ENCODE results near the gene PCDH15.

DNA sequence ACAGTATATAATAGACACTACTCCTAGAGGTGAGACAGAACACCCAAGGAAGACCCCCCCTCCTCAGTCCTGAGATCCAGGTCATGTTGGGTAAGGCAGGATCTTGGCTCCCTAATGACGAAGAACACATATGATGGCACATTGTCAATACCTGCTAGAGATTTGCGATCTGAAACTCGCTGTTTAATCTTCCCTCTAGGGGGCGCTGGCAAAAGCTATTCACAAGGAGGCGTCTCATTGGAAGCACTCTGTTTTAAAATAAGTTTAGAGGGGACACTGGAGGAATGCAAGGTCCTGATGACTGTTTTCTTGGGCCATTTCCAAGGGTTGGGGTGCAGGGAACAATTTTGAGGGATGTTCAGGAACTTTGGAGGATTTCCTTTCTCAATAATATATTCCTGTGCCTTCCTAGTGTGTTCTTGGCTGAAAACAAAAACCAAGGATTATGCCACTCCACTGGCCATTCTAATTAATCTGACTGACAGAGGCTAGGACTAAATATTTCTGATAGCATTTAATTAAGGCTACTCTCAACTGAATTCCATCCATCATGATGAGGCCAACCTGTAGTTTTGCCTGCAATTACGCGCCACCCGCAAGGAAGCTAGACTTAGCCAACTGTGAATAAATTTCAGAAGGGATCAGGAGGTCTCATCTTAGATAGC is 1014.7 kb downstream of the PCDH15 start:
- TF ChIP-seq, protein P1, sequence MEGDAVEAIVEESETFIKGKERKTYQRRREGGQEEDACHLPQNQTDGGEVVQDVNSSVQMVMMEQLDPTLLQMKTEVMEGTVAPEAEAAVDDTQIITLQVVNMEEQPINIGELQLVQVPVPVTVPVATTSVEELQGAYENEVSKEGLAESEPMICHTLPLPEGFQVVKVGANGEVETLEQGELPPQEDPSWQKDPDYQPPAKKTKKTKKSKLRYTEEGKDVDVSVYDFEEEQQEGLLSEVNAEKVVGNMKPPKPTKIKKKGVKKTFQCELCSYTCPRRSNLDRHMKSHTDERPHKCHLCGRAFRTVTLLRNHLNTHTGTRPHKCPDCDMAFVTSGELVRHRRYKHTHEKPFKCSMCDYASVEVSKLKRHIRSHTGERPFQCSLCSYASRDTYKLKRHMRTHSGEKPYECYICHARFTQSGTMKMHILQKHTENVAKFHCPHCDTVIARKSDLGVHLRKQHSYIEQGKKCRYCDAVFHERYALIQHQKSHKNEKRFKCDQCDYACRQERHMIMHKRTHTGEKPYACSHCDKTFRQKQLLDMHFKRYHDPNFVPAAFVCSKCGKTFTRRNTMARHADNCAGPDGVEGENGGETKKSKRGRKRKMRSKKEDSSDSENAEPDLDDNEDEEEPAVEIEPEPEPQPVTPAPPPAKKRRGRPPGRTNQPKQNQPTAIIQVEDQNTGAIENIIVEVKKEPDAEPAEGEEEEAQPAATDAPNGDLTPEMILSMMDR (conservative IDR thresholded peaks at IDR 0.05; ENCODE audit: low read depth, low read length) = no peak
- no peak for TF ChIP-seq BHLHE40 (IDR thresholded peaks at IDR 0.05; ENCODE audit: low read depth, low read length)
- TF ChIP-seq RCOR1 (IDR thresholded peaks at IDR 0.05; ENCODE audit: insufficient replicate concordance, low read length) = no peak
- TF ChIP-seq RAD21 (IDR thresholded peaks at IDR 0.05; ENCODE audit: low read length) = no peak
- TF ChIP-seq MXI1 (IDR thresholded peaks at IDR 0.05; ENCODE audit: borderline replicate concordance, low read depth, low read length) = no peak
- TF ChIP-seq MAZ (IDR thresholded peaks at IDR 0.05; ENCODE audit: borderline replicate concordance, low read depth, low read length) = no peak
- no peak for TF ChIP-seq FOS (IDR thresholded peaks at IDR 0.05; ENCODE audit: low read depth, low read length)
- TF ChIP-seq CHD1 (IDR thresholded peaks at IDR 0.05; ENCODE audit: low read depth, low read length) = no peak
- TF ChIP-seq POLR2A (IDR thresholded peaks at IDR 0.05; ENCODE audit: low read depth, low read length) = no peak
- TF ChIP-seq RFX5 (IDR thresholded peaks at IDR 0.05; ENCODE audit: low read depth, low read length) = no peak

Measured in IMR-90 (cell line).